GM19468 (cell line): Measurements from ENCODE around the gene PBRM1.

Experiments used
- ATAC-seq: cut with Tn5 transposase; IDR thresholded peaks from one replicate; pipeline ENCODE4 v1.9.1; 2021; ENCODE audit warnings: mild to moderate bottlenecking, moderate library complexity, moderate number of reproducible peaks; ENCODE audit not compliant: unreplicated experiment; ENCODE audit errors: extremely low read depth

The PBRM1 gene

DNA sequence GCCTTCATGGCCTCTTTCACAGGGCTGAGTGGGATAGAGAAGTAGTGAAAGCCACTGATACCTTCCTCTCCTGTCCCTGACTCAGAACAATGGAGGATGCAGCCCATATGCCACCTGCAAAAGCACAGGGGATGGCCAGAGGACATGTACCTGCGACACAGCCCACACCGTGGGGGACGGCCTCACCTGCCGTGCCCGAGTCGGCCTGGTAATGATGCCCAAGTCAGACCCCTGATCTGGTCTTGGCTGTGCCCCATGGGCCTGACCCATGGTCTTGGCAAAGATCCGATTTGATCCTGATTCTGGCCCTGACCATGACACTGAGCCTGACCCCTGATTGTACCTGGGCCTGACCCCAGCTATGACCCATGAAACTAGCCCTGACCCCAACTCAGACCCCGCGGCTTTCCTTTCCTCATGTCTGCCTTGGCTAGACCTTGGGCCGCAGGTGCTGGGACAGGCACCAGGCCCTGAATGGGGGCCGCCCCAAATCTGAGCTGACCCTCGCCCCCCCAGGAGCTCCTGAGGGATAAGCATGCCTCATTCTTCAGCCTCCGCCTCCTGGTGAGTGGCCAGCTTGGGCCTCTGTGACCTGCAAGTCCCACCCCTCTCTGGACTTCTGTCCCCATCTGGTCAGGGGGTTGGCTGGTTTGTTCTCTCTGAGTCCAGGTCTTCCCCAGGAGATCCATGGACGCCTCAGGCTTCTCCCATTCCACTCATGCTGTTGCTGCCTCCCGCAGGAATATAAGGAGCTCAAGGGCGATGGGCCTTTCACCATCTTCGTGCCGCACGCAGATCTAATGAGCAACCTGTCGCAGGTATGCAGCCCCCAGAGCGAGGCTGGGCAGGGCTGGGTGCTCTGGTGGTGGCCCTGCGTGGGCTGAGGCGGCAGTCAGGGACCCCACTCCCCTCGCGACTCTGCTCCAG lies 167.7 kb downstream of the PBRM1 start:
- no peak for ATAC-seq

GRCh38 chr3:52516509-52517195 lies 169.1 kb downstream of the PBRM1 start:
- no peak for ATAC-seq

DNA sequence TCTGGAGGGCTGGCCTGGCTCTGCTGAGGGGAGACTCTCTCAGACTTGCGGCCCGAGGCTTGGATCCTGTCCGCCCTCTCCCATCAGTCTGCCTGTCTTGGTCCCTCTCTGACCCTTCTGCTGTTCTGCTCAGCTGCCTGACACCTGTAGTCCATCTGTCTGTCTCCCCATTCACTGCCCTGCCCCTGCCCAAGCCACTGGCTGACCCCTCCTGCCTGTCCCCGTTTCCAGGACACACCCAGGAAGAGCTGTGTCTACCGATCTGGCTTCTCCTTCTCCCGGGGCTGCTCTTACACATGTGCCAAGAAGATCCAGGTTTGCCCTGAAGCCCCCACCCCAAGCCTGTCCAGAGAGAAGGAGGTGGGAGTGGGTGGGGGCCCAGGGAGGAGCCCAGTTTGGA lies 170.5 kb downstream of the PBRM1 start:
- no peak for ATAC-seq

GRCh38 chr3:52514576-52514975 lies 171.1 kb downstream of the PBRM1 start:
- no peak for ATAC-seq

GRCh38 chr3:52513281-52513680 lies 172.4 kb downstream of the PBRM1 start:
- no peak for ATAC-seq

DNA sequence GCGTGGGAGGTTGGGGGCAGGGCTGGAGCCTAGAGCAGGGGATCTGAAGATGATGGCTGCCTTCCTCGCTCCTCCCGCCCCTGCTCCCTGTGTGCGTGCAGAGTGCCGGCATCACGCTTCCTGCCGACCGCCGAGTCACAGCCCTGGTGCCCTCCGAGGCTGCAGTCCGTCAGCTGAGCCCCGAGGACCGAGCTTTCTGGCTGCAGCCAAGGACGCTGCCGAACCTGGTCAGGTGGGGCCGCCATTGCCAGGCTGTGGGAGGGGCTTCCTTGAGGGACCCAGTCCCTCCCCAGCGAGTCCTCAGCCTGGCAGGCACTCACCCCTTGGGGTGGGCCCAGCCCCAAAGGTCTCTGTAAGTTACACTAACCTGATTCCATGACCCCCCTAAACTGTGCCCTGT lies 173.0 kb downstream of the PBRM1 start:
- ATAC-seq: no peak

DNA sequence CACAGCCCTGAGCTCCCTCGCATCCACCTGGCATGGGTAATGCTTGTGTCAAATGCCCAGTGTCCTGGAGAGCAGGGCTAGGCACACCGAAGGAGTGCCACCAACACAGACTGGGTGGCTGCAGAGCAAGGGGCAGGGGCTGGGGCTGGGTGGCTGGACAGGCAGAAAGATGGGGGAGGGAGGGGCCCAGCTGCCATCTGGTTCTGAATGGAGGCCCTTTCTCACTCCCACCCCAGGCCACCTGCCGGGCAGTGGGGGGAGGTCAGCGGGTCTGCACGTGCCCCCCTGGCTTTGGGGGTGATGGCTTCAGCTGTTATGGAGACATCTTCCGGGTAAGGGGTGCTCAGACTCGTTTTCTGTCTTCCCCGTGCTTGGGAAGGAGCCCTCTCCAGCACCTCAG lies 173.6 kb downstream of the PBRM1 start:
- no peak for ATAC-seq

GRCh38 chr3:52511509-52511908 lies 174.2 kb downstream of the PBRM1 start:
- no peak for ATAC-seq

DNA sequence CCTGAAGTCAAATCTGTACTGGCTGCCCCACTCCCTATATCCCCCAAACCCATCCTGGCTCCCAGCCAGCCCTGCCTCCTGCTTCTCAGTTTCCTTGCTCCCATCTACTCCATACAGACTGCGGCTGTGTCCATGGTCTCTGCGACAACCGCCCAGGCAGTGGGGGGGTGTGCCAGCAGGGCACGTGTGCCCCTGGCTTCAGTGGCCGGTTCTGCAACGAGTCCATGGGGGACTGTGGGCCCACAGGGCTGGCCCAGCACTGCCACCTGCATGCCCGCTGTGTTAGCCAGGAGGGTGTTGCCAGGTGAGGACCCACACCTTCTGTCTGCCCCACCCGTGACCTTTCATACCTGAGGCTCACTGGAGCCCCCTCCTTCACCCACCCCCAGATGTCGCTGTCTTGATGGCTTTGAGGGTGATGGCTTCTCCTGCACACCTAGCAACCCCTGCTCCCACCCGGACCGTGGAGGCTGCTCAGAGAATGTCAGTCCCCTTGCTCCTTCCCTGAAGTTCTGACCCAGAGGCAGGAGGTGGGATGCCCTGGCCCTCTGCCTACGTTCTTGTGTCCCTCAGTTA lies 175.9 kb downstream of the PBRM1 start:
- no peak for ATAC-seq

GRCh38 chr3:52507359-52507758 lies 178.4 kb downstream of the PBRM1 start:
- no peak for ATAC-seq

DNA sequence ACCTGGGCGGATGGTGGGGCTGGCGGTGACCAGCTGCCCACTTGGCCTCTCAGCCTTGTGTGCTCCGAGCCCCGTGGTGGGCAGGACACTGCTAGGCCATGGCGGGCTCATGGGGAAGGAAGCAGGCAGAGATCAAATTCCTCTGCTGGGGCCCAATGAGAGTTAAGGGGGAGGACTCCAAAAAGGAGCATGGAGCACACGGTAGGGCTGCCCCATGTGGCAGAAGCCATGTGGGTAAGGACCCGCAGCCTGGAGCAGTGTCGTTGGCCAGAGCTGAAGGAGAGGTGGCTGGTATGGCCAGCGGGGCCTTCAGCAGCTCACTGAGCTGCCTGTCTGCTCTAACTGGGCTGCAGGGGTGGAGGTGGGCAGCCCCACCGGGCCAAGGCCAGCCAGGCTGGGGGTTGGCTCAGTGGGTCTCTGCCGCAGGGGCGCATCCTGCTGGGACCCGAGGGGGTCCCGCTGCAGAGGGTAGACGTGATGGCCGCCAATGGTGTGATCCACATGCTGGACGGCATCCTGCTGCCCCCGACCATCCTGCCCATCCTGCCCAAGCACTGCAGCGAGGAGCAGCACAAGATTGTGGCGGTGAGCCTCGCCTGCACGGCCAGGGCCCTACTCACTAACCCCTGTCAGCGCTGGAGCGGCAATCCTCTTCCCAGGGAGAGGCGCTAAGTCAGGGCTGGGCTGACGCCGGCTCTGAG lies 179.3 kb downstream of the PBRM1 start:
- ATAC-seq: no peak

DNA sequence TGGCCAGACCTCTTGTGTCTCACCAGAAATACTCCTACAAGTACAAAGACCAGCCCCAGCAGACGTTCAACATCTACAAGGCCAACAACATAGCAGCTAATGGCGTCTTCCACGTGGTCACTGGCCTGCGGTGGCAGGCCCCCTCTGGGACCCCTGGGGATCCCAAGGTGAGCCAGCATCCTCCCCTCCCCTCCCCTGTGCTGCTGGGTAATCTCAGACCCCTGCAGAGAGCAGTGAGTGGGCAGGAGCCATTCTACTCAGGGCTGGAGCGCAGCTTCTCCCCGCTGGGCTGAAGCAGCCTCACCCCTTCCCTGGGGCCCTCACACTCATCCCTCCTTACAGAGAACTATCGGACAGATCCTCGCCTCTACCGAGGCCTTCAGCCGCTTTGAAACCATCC lies 180.7 kb downstream of the PBRM1 start:
- ATAC-seq: no peak

GRCh38 chr3:52503788-52504424 lies 181.8 kb downstream of the PBRM1 start:
- ATAC-seq: no peak

- no peak for ATAC-seq
These were observed 182.8 kb downstream of the PBRM1 start for GRCh38 chr3:52502808-52503350.

GRCh38 chr3:52502001-52502400 lies 183.7 kb downstream of the PBRM1 start:
- no peak for ATAC-seq

DNA sequence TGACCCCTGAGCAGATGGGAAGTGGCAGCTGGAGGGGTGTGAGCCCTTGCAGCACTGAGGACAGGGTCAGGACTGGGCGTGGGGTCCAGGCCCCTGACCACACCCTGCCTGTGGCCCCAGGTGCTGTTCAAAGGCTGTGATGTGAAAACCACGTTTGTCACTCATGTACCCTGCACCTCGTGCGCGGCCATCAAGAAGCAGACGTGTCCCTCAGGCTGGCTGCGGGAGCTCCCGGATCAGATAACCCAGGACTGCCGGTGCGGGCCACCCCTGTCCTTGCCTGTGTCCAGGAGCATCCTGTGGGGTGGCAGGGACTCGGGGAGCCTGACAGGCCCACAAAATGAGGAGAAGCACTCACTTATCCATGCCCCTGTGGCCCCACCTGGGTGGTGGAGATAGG lies 184.7 kb downstream of the PBRM1 start:
- no peak for ATAC-seq

DNA sequence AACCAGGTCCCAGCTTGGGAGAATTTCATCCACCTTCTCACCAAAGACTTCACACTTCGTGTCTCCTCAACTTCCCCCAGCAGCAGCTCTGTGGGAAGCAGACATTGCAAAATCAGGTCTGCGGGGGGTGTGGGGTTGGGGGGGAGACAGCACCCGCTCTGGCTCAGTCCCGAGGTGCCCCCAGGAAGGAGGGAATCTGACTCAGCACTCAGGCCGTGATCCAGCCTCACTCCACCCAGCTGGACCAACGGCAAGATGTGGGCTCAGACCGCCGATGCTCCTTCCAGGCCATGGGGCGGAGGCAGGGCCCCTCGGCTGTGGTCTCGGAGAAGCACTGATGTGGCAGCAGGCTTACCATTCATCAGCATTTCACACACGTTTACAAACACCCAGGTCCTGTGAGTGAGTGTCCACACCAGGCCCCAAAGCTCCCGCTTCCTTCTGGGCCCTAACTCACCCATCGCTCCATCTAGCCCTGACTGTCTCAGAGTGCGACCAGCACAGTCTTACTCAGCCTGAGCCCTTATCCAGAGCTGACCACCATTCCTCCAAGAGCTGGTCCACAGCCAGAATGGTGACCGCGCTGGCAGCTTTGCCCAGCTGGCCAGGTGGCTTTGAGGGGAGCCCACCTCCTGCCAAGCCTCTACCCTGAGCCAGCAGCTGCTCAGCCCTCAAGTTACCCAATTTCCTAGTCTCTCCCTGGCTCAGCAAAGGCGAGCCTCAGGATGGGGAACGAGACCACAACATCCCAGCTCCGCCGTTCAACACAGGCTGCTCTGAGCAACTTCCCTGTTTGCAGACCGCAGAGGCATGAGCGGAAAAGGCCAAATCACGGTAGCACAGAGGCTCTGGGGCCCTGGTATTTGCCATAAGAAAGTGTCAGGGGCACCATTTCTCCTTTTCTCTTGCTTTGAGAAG lies 187.3 kb downstream of the PBRM1 start:
- ATAC-seq: no peak

DNA sequence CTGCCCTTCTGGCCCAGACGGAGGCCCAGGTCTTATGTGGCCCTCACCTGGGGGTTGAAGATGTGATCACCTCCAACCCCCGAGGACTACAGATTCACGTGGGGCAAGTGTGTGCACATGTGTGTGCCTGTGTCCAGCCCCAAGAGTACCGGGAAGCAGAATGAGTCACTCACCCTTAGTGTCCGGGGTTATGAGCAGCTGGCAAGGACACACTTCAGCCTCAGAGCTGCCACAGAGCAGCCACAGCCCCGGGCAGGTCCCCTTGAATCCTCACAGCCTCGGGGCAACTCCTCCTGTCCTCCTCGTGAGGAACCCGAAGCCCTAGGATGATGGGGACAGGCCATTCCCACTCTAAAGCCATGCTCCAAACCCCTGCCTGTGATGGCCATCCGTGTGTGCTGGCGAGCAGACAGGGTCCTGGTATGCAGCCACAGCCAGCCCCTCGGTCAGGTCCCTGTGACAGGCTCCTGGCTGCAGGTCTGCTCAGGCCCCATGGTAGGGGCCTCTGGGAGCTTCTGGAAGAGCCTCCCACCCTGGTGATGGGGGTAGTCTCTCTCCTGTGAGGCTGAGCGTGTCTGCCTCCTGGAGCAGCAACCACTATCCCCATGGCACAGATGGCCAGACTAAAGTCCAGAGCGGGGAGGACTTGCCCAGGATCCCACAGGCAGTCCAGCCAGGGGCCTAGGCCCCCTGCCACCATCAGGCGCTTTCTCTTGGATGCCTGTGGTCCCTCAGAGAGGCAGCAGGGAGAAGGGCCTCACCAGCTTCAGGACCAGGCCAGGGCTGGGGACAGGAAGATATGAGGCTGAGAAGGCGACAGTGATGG lies 189.7 kb downstream of the PBRM1 start:
- ATAC-seq: no peak
